Measurements from ENCODE around the gene THEM5. TPM values are rescaled to one million over a fixed set of nuclear protein-coding genes. Genes with fewer than 3 reads are reported as not detected.
A peak's percentile ranks its signal among the peaks of the same experiment; 100 is the strongest.

THEM5 gene
- polyA plus RNA-seq, 1 donor (not counting 4 experiments of a cell fraction or from before 2014, with no cell fraction given) = 0.18 TPM

- Histone ChIP-seq H3K4me3 (ENCODE audit: control insufficient read depth in 2 of 3, extremely low read depth in 1 of 3, insufficient read depth in 2 of 3, low read depth in 1 of 3, low read length in 3 of 3) (no peak within 1 kb of the TSS), H3K9me3 (ENCODE audit: control insufficient read depth, low read depth, low read length) (no peaks in the 10 kb centered on the region), H3K4me1 (ENCODE audit: control insufficient read depth, extremely low read depth, insufficient read depth, low read length) (peaks cover 28% of the 10 kb centered on the region), H3K27me3 (ENCODE audit: control insufficient read depth, extremely low read depth, insufficient read depth, low read length) (no peaks in the 10 kb centered on the region), H3K36me3 (ENCODE audit: control insufficient read depth in 2 of 2, extremely low read depth in 1 of 2, insufficient read depth in 2 of 2, low read length in 2 of 2) (no peaks in the 10 kb centered on the region), H4K20me1 (ENCODE audit: control insufficient read depth, extremely low read depth, insufficient read depth, low read length) (no peaks in the 10 kb centered on the region), H3K9ac (ENCODE audit: control insufficient read depth, extremely low read depth, insufficient read depth, low read length) (no peak within 1 kb of the TSS), H3K4me2 (ENCODE audit: control insufficient read depth, extremely low read depth, insufficient read depth, low read depth, low read length) (peak within 1 kb of the TSS; percentile 6), H3K9me1 (ENCODE audit: control insufficient read depth, extremely low read depth, insufficient read depth, low read length) (no peaks in the 10 kb centered on the region), H3K79me2 (ENCODE audit: control insufficient read depth, insufficient read depth, low read length) (no peaks in the 10 kb centered on the region), H2AFZ (ENCODE audit: control insufficient read depth, low read length) (peak within 1 kb of the TSS; percentile 54), H3K27ac (ENCODE audit: control insufficient read depth, insufficient read depth, low read length) (no peak within 1 kb of the TSS)
- dilution Hi-C loops (cut with MboI; ENCODE audit: extremely low pct_ligation_motif_present, low sequenced_read_pairs) = no loop called here
- no peak for FAIRE-seq
- no peak for TF ChIP-seq EZH2 (IDR thresholded peaks at IDR 0.05; ENCODE audit: low read length)
- no peak for TF ChIP-seq CTCF (optimal IDR thresholded peaks at IDR 0.05 in 1 of 3, IDR thresholded peaks at IDR 0.05 in 1 of 3, conservative IDR thresholded peaks at IDR 0.05 in 1 of 3; ENCODE audit: extremely low read depth in 1 of 3, insufficient read depth in 2 of 3, low read length in 3 of 3)
- no peak for DNase-seq (ENCODE audit: low read depth, low spot score)
Measured at GRCh38 chr1:151831605-151832004, 21.9 kb downstream of the THEM5 start, which contains the start of gene RORC. RORC (minus strand) TSS chr1:151831802; CDS start chr1:151831764, 38 bp downstream.

- dilution Hi-C loops (cut with MboI; ENCODE audit: extremely low pct_ligation_motif_present, low sequenced_read_pairs) = no loop called here
- no peaks in the 10 kb centered on the region for H3K36me3 ChIP-seq (ENCODE audit: control insufficient read depth in 2 of 2, extremely low read depth in 1 of 2, insufficient read depth in 2 of 2, low read length in 2 of 2)
- FAIRE-seq (no peak), DNase-seq (ENCODE audit: low read depth, low spot score) (no peak)
- no peak overlapping the region for H2AFZ ChIP-seq (ENCODE audit: control insufficient read depth, low read length)
- H4K20me1 ChIP-seq (ENCODE audit: control insufficient read depth, extremely low read depth, insufficient read depth, low read length) = no peaks in the 10 kb centered on the region
- TF ChIP-seq EZH2 (IDR thresholded peaks at IDR 0.05; ENCODE audit: low read length) (no peak), CTCF (optimal IDR thresholded peaks at IDR 0.05 in 1 of 3, IDR thresholded peaks at IDR 0.05 in 1 of 3, conservative IDR thresholded peaks at IDR 0.05 in 1 of 3; ENCODE audit: extremely low read depth in 1 of 3, insufficient read depth in 2 of 3, low read length in 3 of 3) (no peak)
- H3K4me3 ChIP-seq (ENCODE audit: control insufficient read depth in 2 of 3, extremely low read depth in 1 of 3, insufficient read depth in 2 of 3, low read depth in 1 of 3, low read length in 3 of 3) = no peak overlapping the region
- H3K4me2 ChIP-seq (ENCODE audit: control insufficient read depth, extremely low read depth, insufficient read depth, low read depth, low read length) = peak overlapping the region; percentile 6
- no peaks in the 10 kb centered on the region for H3K79me2 ChIP-seq (ENCODE audit: control insufficient read depth, insufficient read depth, low read length)
- no peaks in the 10 kb centered on the region for H3K9me3 ChIP-seq (ENCODE audit: control insufficient read depth, low read depth, low read length)
- peaks cover 24% of the 10 kb centered on the region for H3K4me1 ChIP-seq (ENCODE audit: control insufficient read depth, extremely low read depth, insufficient read depth, low read length)
- H3K9ac ChIP-seq (ENCODE audit: control insufficient read depth, extremely low read depth, insufficient read depth, low read length) = no peak overlapping the region
- H3K27ac ChIP-seq (ENCODE audit: control insufficient read depth, insufficient read depth, low read length) = no peak overlapping the region
- no peaks in the 10 kb centered on the region for H3K9me1 ChIP-seq (ENCODE audit: control insufficient read depth, extremely low read depth, insufficient read depth, low read length)
- H3K27me3 ChIP-seq (ENCODE audit: control insufficient read depth, extremely low read depth, insufficient read depth, low read length) = no peaks in the 10 kb centered on the region
Measured at GRCh38 chr1:151831256-151831591, 22.3 kb downstream of the THEM5 start.
